Upper lobe of left lung (tissue), 4 donors: ENCODE data around the gene KDM2B.

Experiments
- CTCF ChIP-seq, 6 experiments: fragments of 450-650 bp in 4 of 6; fragments of 200-600 bp in 2 of 6; sonication (generic) in 2 of 6; IDR thresholded peaks; one replicate each; pipeline ENCODE4 v1.5.1; 2016 to 2019; ENCODE audit warnings: antibody characterized with exemption in 6 of 6
- EP300 ChIP-seq, 4 donors: sonication (generic); formaldehyde crosslinking; IDR thresholded peaks; one replicate each; pipeline ENCODE4 v1.5.1; 2017; ENCODE audit warnings: antibody characterized with exemption in 4 of 4, control low read depth in 2 of 4

- TF ChIP-seq CTCF (IDR thresholded peaks at IDR 0.05) (no peak), EP300 (IDR thresholded peaks at IDR 0.05) (no peak)
Observed at GRCh38 chr12:121446750-121447149, 134.1 kb downstream of the KDM2B start.
